Activated CD4-positive, alpha-beta T cell treated with anti-CD3 and anti-CD28 coated beads for 1 hour (primary cell): ENCODE results near the gene SLC30A7.
A peak's percentile ranks its signal among the peaks of the same experiment; 100 is the strongest.
"Not testable (repeated sequence)": the region's sequence is repeated elsewhere in the genome, so short reads cannot be mapped to it uniquely, and the experiment has no call there.

Experiments
- DNase-seq: peaks from one replicate; pipeline ENCODE4 v3.0.0-alpha.2; 2020

Gene SLC30A7

DNA sequence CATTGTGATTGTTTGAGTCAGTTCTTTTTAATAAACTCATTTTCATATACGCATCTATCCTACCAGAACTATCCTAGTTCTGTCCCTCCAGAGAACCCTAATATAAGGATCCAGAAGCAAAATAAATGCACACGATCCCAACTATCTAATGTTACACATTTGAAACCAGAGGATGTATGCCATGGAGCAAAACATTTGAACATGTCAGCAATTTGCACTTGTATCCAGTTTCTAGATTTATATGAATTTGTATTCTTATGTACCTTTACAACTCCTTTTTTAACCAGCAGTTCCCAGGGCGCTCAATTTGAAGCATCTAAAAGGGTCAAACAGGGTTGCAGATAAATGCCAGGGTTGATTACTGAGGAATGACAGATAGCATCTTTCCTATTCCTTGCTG is 3.3 kb upstream of the SLC30A7 start:
- DNase-seq = no peak

DNA sequence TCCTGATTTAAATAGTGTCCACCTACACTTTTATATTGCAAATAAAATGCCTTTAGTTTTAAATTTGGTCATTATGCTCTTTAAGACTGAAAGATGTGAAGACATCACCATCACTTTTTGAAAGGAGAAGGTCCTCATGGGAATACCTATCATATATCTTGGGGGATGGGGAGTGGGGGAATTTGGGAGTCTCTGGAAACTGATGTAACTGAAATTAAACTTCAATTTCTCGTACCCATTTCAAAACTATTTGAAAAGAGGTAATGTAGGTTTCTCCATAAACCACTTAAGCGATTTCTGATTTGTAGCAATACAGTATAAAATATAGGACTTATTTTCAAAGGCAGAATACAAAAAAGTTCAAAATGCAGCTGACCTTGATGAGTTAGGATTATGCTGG is 2.2 kb upstream of the SLC30A7 start:
- no peak for DNase-seq

DNA sequence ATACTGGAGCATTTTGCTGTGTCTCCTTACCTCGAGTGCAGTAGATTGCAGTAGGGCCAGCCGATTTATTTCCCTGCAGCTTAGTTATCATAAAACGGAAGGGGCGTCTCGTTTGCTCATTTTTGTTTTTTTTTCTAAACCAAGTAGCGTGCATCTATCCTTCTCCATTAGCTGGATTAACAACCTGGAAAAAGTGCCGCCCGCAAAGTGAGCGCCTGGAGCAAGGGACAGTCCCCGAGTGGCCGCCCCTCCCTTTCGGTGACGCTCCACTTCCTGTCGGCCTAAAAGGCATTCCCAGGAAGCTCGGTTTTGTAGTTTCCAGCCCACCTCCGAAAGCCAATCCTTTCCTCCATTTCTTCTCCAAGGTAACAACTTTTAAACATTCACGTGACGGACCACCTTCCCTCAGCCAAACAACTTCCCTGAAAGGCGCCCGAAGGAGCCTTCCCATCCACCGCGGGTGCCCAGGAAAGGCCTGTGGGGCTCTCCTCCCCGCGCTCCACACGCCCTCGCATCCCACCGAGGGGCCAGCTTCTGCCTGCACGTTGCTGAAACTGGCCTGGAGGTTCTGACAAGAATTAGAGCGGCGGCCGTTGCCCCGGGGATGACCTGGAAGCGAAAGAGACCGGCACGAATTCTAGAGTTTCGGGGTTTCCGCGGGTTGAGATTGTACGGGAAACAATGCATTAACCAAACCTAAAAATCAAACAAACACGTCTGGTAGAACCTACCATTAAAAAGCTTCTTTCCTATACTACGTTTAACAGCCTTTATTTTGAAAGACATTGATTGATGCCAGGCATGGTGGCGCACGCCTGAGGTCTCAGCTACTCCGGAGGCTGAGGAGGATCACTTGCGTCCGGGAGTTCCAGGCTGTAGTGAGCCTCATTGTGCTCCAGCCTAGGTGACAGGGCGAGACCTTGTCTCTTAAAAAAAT is 1.0 kb upstream of the SLC30A7 start, which contains the start of gene EXTL2:
Gene EXTL2 (minus strand): TSS at position 240 of the 937 bp plus-strand sequence. CDS start 6,085 bp downstream, outside the sequence.
- DNase-seq = peak; percentile 20

DNA sequence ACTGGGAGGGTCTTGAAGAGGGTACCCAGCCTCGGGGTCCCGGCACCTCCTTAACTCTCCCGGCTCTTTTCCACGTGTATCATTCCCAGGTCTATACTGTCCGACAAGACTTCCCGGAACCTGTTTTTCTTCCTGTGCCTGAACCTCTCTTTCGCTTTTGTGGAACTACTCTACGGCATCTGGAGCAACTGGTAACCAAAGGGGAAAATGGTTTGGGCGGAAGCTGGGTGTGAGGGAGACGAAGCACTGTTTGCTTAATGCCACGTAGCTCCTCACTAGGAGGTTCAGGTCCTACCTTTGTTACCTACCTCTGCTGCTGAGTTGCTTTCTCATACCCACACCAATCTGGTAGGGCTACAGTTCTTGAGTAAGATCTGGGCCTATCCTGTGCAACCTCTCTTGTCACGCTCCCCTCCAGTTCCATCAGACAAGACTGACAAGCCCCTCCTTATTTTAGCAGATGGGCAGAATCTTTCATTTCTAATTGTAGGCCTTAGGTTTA is 642 bp downstream of the SLC30A7 start:
- peak; percentile 34 for DNase-seq

DNA sequence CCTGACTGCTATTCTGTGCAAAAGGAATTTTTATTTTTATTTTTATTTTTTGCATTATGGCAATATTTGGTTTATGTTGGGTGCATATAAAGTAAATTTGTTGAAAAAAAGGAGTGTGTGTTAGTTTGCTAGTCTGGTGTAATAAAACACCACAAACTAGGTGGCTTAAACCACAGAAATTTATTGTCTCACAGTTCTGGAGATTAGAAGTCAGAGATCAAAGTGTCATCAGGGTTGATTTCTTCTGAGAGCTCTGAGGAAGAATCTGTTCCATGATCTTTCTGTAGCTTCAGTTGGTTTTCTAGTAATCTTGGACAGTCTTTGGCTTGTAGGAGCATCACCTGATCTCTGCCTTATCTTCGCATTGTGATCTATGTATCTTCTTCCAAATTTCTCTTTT is 6.5 kb downstream of the SLC30A7 start:
- DNase-seq = no peak

DNA sequence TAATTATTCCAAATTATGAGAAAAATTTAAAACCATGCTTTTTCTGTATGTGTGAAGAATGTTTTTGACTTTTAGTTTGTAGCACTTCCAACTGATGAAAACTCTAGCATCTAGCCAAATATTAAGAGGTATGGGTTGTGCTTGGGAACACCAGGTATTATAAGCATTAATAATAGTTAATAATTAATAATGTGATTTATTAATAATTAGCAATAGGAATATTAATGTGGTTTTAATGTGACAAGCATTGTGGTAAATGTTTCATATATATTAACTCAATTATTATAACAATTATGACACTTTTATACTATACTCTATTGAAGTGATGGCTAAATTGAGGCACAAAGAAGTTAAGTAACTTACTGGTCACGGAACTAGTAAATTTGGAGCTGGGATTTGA is 7.9 kb downstream of the SLC30A7 start:
- no peak for DNase-seq

DNA sequence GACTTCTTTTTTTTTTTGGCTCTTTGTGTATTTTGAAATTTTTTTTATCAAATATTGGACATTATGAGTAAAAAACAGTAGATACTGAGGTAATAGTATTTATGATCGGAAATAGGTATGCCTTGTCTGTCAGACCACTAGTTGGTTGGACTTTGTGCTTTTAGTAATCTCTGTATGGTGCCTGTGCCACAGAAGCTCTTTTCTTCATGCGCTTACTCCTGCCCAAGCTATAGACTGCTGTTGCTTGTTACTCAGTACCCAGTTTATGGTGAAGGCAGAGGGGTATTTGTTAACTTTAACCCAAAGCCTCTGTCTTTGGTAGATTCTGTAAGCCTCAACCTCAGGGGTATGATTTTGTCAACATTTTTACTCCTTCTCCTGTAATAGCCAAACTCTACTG is 8.6 kb downstream of the SLC30A7 start:
- no peak for DNase-seq

DNA sequence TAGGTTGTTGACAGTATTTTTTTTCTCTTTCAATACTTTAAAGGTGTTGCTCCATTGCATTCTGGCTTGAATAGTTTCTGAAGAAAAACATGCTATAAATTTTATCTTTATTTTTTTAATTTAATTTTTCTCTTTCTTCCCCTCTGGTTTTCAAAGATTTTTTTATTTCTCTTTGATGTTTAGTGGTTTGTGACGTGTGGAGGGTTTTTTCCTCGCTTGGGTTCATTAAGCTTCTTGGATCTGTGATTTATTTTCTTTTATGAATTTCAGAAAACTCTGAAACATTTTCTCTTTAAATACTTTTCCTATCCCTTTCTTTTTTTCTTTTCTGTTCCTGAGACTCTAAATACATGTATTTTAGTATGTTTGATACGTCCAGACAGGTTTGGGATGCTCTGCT is 9.3 kb downstream of the SLC30A7 start:
- no peak for DNase-seq

DNA sequence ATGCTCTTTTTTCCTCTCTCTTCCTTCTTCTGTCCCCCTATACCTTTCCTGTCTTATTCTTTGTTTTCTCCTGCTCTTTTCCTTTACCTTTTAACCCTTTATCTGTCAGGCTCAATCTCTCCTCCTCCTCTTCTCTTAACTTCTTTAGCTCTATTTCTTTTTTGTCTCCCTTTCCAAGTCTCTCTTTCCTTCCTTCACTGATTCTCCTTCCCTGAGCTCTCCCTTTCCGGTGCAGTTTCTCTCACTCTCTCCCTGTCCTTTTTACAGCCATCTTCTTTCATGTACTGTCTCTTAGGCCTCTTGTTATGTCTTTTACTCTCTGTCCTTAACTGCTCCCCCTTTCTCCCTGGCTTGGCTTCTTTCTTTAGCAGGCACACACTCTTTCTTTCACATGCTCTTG is 12.0 kb downstream of the SLC30A7 start:
- DNase-seq = no peak

DNA sequence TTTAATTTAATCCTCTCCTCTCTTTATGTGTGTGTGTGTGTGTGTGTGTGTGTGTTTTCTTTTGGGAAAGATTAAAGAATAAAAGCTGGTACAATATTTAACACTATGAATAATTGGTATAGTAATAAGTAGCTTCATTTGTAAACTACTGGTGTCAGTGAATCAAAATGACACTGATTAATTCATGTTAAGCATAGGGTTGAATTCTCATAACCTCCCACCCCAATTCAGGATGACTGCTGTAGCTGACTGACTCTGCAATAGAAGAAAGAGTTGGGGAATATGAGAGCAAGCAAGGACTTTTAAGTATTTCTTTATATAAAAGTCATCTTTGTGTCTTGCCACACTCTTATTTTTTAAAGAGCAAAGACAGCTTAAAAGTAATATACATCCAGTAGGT is 13.1 kb downstream of the SLC30A7 start:
- no peak for DNase-seq

DNA sequence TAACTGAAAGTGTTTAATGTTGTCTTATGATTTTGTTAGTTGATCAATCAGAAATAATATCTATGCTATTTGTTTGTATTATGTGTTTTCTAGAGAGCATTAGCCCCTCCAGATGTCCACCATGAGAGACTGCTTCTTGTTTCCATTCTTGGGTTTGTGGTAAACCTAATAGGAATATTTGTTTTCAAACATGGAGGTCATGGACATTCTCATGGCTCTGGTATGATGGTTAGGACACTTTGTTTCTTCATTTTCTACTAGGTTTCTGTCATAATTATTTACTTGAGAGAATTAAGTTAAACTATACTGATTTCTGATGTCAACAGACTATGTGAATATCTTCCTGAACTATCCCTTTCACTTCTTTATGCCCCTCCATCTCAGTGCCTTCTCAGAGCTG is 16.1 kb downstream of the SLC30A7 start:
- DNase-seq = no peak

DNA sequence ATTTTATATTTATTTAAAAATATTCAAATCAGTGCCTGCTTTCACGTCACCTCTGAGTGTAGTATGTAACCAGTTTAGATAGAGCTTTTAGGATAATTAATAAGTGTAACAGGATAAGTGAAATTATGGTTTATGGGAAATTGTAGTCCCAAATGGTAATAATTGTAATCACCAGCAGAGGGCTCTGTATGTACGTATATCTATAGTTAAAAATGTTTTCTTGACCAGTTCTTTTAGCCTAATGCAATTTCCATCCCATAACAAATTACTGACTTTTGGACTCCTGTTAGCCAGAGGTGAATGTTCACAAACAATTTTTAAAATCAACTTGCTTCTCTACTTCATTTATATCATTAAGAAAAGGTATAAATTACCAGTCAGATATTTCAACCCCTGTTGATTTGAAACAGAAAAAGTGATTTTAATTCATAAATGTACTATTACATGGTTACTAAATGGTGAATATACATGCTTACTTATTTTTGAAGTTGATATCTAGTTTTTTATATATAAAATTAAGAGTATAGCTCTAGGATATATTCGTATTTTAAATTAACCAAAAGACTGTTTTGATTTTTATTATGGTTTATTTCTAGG is 25.3 kb downstream of the SLC30A7 start:
- DNase-seq = no peak

DNA sequence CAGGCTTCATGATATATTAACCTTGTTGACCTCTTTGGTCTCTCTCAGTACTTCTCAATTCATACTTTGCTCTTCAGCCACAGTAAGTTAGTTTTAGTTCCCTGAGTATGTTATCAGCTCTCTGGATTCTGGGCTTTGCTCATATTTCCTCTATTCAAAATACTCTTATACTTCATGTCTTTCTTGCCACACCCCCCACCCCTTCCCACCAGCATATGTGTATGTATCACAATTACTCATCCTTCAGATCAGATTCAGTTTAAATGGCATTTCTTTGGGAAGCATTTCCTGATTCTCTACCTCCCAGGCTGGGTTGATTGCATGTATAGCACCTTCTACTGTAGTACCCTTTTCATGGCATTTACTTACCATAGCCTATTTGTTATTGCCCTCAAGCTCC is 28.3 kb downstream of the SLC30A7 start:
- no peak for DNase-seq

DNA sequence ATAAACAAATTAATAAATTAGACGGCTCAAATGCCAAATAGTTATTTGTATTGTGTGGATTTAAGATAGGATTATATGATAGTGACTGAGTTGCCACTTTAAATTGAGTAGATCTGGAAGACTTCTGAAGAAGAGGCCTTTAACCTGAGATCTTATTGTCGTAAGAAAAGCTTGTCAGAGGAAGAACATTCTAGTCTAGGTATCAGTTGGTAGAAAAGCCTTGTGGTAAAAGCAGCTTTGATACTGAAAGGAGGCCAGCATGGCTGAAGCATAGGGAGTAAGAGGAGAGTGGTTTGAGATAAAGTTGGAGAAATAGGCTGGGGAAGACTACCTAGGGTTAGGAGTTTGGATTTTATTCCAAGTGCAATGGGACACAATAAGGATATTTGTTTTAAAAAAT is 29.1 kb downstream of the SLC30A7 start:
- DNase-seq = no peak

DNA sequence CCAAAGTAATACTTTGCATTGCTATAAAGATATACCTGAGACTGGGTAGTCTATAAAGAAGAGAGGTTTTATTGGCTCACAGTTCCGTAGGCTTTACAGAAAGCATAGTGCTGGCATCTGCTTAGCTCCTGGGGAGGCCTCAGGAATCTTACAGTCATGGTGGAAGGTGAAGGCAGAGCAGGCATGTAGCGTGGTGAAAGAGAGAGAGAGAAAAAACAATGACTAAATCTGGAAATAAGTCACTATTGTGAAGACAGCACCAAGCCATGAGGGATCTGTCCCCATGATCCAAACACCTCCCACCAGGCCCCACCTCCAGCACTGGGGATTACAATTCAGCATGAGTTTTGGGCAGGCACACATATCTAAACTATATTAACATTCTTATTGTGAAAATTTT is 30.4 kb downstream of the SLC30A7 start:
- no peak for DNase-seq

DNA sequence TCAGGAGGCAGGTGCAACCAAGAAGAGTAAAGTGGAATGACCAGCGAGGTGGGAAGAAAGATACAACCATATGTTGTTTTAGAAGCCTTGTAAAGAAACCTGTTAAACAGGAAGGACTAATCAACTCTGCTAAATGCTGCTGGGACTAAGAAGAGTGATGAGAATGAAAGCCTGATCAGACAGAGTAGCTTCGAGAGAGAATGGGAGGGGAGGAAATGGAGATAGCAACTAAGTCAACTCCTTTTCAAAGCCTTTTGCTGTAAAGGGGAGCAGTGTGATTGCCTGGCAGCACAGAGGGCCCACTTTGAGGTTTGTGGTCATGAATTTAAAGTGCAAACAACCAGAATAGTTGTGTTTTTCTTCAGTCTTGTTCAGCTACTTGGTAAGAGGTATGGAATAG is 31.4 kb downstream of the SLC30A7 start:
- no peak for DNase-seq

DNA sequence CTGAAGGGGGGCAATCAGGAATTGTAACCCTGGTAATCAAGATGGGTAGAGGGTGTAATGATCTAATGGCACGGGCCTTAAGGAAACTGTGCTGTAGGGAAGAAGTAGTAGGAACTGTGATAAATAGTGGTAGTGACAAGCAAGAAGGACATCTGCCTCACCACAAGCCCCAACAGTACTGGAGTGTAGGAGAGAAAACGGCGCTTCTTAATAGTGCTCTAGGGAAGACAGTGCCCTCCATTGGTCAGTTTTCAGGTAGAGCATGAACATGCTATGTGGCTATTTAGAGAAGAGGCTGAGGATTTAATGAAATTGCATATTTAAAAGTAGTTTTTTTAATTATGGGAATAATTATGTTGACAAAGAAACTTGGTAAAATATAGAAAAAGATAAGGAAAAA is 32.2 kb downstream of the SLC30A7 start:
- no peak for DNase-seq

DNA sequence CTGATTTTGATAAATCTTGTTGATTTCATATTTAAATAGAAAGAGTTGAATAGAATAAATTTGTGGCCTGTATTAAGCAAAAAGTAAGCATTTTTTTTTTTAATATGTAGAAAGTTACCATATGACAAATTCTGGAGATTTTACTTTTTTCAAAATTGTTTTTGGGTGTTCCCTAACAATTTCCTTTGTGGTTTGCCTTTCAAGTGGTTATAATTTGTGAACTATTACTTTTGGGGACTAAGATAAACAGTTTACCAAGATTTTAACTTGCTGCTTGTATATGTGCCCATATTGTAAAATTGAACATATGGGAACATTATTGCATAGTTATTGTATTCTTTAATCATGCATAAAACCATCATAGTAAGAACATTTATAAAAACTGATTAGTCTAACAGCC is 34.6 kb downstream of the SLC30A7 start:
- DNase-seq = no peak

DNA sequence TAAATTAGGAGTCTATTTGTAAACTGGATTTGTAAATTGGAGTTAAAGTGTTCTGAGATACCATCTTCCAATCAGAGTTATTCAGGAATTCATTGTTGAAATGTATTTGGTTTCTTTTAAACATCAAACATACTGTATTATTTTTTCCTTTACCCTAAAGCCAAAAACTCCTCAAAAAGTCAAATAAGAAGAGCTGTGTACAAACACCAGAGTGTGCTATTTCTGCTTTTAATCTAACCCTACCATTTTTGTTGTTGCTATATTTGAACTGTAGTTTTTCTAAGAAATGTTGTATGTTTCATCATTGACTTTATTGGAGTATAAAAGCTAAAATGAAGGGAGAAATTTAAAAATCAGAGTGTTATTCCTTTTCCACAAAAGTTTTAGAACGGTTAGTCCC is 35.8 kb downstream of the SLC30A7 start:
- no peak for DNase-seq

DNA sequence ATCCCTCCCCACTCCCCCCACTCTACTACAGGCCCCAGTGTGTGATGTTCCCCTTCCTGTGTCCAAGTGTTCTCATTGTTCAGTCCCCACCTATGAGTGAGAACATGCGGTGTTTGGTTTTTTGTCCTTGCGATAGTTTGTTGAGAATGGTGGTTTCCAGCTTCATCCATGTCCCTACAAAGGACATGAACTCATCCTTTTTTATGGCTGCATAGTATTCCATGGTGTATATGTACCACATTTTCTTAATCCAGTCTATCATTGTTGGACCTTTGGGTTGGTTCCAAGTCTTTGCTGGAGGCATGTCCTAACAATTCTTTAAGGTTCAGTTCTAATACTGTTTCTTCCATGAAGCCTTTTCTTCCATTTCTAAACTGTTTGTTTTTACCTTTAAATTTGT is 37.7 kb downstream of the SLC30A7 start:
- not testable (repeated sequence) for DNase-seq

DNA sequence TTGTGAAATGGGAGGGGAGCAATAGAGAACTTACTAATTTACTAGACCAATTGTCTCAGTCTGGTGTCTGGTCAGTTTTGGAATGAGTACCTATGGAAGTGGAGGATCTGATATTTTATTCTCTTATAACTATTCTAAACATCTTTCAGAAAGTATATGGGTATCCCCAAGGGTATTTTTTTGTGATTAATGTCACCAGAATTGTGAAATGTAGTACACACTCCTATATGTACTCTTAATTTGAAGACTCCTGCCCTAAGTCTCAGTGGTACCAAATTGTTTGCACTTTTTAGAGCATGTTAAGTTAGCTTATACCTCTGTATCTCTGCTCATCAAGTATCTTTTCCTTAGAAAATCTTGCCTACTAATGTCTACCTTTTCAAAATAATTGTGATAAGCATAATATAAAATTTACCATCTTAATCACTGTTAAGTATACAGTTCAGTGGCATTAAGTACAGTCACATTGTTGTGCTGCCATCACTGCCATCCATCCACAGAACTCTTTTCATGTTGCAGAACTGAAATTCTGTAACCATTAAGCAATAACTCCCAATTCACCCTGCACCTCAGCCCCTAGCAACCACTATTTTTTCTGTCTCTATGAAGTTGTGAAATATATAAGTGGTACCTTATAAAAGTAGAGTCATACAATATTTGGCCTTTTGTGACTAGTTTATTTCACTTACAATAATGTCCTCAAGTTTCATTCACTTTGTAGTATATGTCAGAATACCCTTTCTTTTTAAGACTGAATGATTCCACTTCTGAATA is 40.5 kb downstream of the SLC30A7 start:
- DNase-seq = no peak

DNA sequence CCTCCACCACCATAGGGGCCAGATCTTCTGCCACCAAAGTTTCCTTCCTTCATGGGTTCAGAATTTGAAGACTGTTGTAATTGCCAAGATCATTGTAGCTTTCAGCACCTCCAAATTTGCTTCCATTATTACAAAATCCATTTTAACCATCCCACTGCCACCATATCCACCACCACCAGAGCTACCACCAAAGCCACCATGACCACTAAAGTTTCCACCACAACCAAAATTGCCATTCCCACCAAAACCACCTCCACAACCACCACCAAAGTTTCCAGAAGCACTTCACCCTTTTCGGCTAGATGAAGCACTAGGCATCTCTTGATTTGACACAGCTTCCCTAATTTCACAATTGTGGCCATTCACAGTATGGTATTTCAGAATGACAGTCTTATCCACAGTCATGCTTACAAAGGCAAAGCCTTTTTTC is 45.2 kb downstream of the SLC30A7 start:
- DNase-seq = no peak

DNA sequence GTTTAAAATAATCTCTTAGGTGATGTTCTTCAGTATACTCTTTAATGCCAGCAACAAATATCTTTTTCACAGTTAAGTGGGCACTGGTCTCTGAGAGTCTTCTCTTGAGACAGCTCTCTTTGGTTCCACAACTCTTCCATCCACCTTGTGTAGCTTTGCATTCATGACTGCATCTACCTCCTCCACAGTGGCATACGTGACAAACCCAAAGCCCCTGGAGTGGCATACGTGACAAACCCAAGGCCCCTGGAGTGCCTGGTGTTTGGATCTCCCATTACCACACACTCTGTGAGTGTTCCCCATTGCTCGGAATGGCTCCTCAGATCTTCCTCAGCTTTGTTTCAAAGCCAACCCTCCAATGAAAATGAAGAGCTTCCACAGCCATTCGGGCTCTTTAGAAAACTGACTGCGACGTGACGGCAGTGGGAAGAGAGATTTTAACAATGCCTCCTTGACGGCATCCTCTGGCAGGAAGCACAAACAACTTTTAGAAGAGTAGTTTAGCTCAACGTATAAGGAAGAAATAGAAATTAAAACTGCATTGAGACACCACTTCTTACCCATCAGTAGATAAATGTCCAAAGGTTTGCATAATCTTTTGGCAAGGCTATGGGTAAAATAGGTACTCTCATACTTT is 45.8 kb downstream of the SLC30A7 start:
- DNase-seq = no peak
